ENCODE results near the gene RNASE7. TPM values are rescaled to one million over a fixed set of nuclear protein-coding genes. Genes with fewer than 3 reads are reported as not detected.

The RNASE7 gene
- total RNA-seq, 2 donors from 2014 or later: 1.0 TPM; not detected in 1

DNA sequence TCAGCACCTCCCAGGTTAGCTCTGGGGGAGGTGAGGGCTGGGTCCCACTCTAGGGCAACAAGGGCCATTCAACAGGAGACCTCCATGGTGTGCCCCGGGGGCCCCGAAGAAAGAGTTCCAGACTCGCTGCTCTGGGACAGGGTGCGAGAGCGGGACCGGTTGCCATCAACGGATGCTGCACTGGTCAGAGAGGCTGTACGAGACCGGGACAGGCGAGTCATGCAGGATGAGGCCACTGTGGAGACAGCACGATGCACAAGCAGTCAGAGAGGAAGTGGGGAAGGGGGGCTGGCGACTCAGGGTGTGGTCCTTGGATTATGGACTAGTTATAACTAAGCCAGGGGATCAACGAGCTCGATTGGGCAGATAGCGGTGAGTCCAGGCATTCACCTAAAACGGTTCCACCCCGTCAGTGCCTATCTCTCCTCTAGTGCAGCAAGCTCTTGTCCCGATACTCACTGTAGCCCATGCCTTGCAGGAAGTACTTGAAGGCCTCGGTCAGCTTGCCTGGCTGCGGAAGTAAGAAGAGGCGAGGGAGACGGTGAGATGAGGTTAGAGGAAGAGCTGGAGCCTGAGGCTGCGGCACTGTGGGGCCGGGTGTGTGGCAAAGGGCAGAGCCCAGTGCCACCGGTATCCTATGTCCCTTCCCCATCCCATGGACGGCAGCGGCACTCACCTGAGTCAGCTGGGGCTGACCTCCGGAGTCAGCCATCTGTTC is 24.5 kb upstream of the RNASE7 start:
- H3K9me3 ChIP-seq: no peaks in the 10 kb centered on the region
- DNase-seq (no peak), ATAC-seq (no peak)
- H3K27ac ChIP-seq: no peak overlapping the region
- no peak overlapping the region for H3K4me3 ChIP-seq
- WGBS, 2 donors: 74 to 82% methylated on average over 28 of the region's 28 CpGs
- no peaks in the 10 kb centered on the region for H3K27me3 ChIP-seq
- peaks cover 8% of the 10 kb centered on the region for H3K4me1 ChIP-seq
- TF ChIP-seq POLR2A (IDR thresholded peaks at IDR 0.05): no peak
- TF ChIP-seq CTCF (IDR thresholded peaks at IDR 0.05): no peak
- H3K36me3 ChIP-seq (replicated peaks in 1 of 2; ENCODE audit: insufficient read depth in 1 of 2, low read depth in 2 of 2): peaks cover 11 to 18% of the 10 kb centered on the region in 2 donors
- intact Hi-C loops (cut with DNase I): loop anchor here (5.0 kb wide), 1 partner anchor 70 kb away; no protein-coding TSS in a partner anchor

DNA sequence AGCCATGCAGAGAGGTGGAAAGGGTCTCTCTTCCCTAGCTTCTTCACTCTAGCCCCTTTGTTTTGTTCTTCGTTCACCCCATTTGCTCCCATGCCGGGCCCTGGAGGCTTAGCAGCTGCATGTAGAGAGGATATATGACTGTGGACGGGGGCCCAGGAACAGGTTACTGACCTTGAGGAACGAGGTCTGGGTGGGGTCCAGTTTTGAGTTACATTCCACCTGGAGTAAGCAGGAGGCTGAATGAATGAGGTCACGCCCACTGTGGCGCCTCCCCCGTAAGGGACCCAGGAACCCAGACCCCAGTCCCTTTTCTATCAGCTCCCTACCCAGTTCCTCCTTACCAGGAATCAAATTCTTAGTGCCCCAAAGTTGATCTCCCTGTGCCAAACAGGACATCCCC is 23.9 kb upstream of the RNASE7 start:
- Histone ChIP-seq H3K27me3 (no peaks in the 10 kb centered on the region), H3K36me3 (replicated peaks in 1 of 2; ENCODE audit: insufficient read depth in 1 of 2, low read depth in 2 of 2) (peaks cover 11 to 18% of the 10 kb centered on the region in 2 donors), H3K4me1 (peaks cover 14% of the 10 kb centered on the region), H3K27ac (no peak overlapping the region), H3K4me3 (no peak overlapping the region), H3K9me3 (no peaks in the 10 kb centered on the region)
- intact Hi-C loops (cut with DNase I): loop anchor here (5.0 kb wide), 1 partner anchor 69 kb away; no protein-coding TSS in a partner anchor
- ATAC-seq (no peak), DNase-seq (no peak)
- TF ChIP-seq POLR2A (IDR thresholded peaks at IDR 0.05): no peak
- no peak for TF ChIP-seq CTCF (IDR thresholded peaks at IDR 0.05)
- WGBS, 2 donors: 70 to 80% methylated on average over 7 of the region's 7 CpGs

DNA sequence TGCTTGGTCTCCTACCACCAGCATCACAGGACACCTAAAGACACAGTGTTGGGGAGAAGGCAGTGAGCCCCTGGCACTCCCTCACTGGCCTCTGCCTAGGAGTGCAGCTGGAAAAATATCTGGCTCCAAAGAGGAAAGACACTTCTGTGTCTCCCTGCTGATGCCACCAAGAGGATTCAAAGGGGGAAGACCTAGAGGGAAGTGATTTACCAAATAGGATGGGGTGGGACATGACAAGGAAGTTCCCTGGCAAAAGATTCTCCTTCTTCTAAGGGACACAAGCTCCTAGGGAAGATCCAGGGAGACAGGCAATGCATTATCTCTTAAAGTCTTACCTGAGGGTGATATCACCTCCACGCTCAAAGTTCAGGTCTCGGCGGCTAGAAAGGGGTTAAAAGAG is 23.4 kb upstream of the RNASE7 start:
- TF ChIP-seq CTCF (IDR thresholded peaks at IDR 0.05) (no peak), POLR2A (IDR thresholded peaks at IDR 0.05) (no peak)
- Histone ChIP-seq H3K27me3 (no peaks in the 10 kb centered on the region), H3K4me1 (peaks cover 19% of the 10 kb centered on the region), H3K9me3 (no peaks in the 10 kb centered on the region), H3K27ac (no peak overlapping the region), H3K4me3 (no peak overlapping the region), H3K36me3 (replicated peaks in 1 of 2; ENCODE audit: insufficient read depth in 1 of 2, low read depth in 2 of 2) (peaks cover 11 to 18% of the 10 kb centered on the region in 2 donors)
- DNase-seq (no peak), ATAC-seq (no peak)
- intact Hi-C loops (cut with DNase I): loop anchor here (5.0 kb wide), 1 partner anchor 69 kb away; no protein-coding TSS in a partner anchor
- WGBS, 2 donors: 93 to 97% methylated on average over 3 of the region's 3 CpGs

- 58 to 76% methylated on average over 1 of the region's 1 CpG for WGBS, 2 donors
- no peak for TF ChIP-seq POLR2A (IDR thresholded peaks at IDR 0.05)
- TF ChIP-seq CTCF (IDR thresholded peaks at IDR 0.05): no peak
- no peak for ATAC-seq
Measured at GRCh38 chr14:21019366-21019765, 22.8 kb upstream of the RNASE7 start.

More at GRCh38 chr14:21019366-21019765, 22.8 kb upstream of the RNASE7 start:
- H3K4me3 ChIP-seq: no peak overlapping the region
- no peak for DNase-seq
- intact Hi-C loops (cut with DNase I): loop anchor here (5.0 kb wide), 1 partner anchor 68 kb away; no protein-coding TSS in a partner anchor
- no peaks in the 10 kb centered on the region for H3K9me3 ChIP-seq
- H3K4me1 ChIP-seq: peaks cover 24% of the 10 kb centered on the region
- H3K36me3 ChIP-seq (replicated peaks in 1 of 2; ENCODE audit: insufficient read depth in 1 of 2, low read depth in 2 of 2): peaks cover 11 to 18% of the 10 kb centered on the region in 2 donors
- no peaks in the 10 kb centered on the region for H3K27me3 ChIP-seq
- H3K27ac ChIP-seq: no peak overlapping the region

Measured in body of pancreas (tissue), 4 donors.